GM18505 (cell line): ENCODE measurements around the gene RNF215.

Experiments
- ATAC-seq: cut with Tn5 transposase; IDR thresholded peaks from one replicate; pipeline ENCODE4 v1.9.1; 2021; ENCODE audit not compliant: unreplicated experiment
- POLR2A ChIP-seq: IDR thresholded peaks from 4 replicates; pipeline ENCODE4 v1.6.1; 2011; ENCODE audit warnings: borderline replicate concordance; ENCODE audit not compliant: insufficient read depth, insufficient read length; ENCODE audit errors: extremely low read depth

RNF215 gene

DNA sequence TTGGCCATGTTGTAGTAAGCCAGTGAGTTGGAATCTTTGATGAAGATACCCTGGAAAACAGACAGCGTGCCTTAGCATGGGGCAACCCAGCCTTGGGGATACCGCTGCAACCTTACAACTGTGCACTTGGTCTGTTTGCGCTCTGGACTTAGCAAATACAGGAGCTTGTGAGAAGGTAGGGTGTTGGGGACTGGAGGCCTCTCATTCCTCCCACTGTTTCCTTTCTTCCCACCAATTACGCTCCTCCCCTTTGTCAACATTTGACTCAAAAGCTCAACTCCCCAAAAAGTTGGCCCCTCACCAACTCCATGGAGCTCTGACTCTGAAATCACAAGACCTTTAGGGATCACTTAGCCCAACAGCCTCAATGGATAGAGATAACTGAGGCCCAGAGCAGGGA is 52.6 kb downstream of the RNF215 start:
- ATAC-seq, result no peak
- no peak for TF ChIP-seq POLR2A

DNA sequence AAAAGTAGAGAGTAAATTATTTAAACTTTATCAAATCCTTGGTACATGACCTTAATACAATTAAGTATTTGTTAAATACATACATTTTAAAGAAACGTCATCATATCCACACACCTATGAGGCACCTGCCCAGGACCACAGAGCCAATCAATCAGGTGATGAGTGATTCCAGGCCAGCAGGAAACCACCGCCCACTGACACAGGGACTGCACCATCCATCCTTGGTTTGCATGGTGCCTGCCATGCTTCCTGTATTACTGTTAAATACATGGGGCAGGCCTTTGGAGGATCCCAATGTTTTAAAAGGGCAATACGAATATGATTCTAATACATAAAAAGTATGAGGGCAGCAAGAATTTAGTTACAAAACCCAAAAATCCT is 53.5 kb downstream of the RNF215 start:
- no peak for ATAC-seq
- TF ChIP-seq POLR2A, result no peak

DNA sequence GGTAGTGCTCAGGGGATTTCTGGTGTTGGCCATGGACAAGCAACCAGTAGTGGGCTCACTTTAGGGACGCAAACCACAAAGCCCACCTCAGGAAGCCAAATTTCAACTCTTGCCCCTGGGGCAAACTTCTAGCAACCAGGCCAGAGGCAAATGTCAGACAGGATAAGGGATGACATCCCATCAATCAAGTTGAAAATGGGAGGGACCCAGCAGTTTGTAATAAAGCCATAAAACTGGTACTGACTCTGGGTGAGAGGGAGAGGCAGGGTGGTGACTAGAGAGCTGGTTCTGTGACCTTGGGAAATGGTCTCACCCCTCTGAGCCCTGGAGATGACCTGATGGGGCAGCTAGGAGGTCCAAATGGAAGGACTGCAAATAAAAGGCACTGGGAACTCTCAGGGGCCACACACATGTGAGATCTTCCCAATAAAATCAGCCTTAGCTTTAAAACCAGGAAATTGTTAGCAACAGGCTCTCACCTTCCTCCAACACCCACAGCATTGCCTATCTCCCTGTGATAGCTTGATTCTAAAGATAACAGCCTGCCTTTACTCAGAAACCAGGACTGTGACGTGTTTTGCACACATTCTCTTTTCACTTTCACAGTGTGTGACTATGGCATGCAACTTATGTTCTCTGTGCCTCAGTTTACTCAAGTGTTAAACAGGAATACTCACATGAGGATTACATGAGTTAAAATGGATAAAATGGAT is 54.1 kb downstream of the RNF215 start:
- no peak for ATAC-seq
- TF ChIP-seq POLR2A, result no peak

DNA sequence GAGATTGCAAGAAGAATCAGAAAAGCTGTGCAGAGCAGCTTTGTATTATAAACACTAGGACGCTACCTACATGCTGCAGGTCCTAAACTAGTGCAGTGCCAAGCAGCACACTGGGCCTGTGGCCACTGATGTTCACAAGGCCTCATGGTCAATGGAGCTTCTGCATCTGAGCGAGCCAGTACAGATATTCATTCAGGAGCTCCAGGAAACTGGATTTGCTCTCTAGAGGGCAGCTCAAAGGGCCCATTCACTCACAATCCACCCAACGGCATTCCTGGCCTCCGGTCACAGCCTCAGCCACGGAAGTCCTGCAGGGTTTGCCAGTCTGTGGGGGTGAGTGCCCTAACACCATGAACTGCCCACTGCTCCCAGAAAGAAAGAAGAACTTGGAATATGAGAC is 54.7 kb downstream of the RNF215 start:
- no peak for TF ChIP-seq POLR2A
- no peak for ATAC-seq
